Measurements from ENCODE around the gene TBC1D3K.
"Not testable (repeated sequence)": the region's sequence is repeated elsewhere in the genome, so short reads cannot be mapped to it uniquely, and the experiment has no call there.

TBC1D3K gene

DNA sequence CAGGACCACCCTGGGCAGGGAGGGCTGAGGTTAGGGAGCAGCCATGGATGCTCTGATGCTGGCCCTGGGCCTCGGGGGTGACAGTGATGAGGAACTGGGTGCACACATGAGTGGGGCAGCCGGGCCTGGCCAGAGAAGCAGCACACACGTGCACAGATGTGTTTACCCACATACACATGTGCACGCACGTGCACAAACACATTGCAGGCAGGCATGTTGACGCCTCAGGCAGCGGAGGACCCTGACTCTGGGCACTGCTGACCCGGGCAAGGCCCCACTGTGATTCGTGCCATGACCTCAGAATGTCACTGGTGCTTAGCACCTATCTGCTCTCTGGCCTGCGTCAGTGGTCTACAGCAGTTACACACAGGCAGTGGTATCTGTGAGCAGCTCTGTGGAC, at the start of gene TBC1D3K:
Gene TBC1D3K, plus strand, starts transcription at position 301 of the 400 bp plus-strand sequence. CDS start 1,585 bp downstream, outside the sequence.
- not testable (repeated sequence) for H3K9me3 Mint-ChIP-seq, ATAC-seq, DNase-seq, H3K27me3 Mint-ChIP-seq, H3K4me3 Mint-ChIP-seq, H3K4me1 Mint-ChIP-seq, H3K27ac Mint-ChIP-seq

DNA sequence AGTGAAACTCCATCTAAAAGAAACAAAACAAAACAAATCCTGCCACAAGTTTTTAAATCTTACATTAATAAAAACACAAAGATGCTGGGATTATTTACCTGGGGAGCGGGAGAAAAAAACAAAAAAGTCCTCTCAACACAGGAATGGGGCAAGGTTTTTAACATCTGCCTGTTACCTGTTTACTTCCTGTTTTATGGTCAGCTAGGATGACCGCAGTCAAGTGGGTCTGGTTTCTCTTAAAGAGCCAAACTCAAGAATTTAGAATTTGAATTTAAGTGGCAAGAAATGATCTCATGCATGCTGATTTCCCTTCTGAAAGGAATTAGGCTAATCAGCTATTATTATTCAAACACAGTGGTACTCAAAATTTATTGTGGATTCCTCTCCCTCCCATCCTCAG, 39.7 kb upstream of the TBC1D3K start:
- H3K27me3 Mint-ChIP-seq = no peaks in the 10 kb centered on the region
- DNase-seq = no peak
- H3K4me3 Mint-ChIP-seq = no peak overlapping the region
- no peaks in the 10 kb centered on the region for H3K4me1 Mint-ChIP-seq
- no peak overlapping the region for H3K27ac Mint-ChIP-seq
- no peak for ATAC-seq
- H3K9me3 Mint-ChIP-seq = no peaks in the 10 kb centered on the region

DNA sequence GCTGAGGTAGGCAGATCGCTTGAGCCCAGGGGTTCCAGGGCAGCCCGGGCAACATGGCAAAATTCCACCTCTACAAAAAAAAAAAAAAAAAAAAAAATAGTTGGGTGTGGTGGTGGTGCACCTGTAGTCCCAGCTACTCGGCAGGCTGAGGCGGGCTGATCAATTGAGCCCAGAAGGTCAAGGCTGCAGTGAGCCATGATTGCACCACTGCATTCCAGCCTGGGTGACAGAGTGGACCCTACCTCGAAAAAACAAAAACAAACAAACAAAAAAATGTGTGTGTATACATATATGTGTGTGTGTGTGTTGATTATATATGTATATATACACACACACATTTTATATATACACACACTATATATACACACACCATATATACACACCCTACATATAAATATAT, 39.1 kb upstream of the TBC1D3K start:
- no peak overlapping the region for H3K27ac Mint-ChIP-seq
- H3K9me3 Mint-ChIP-seq = no peaks in the 10 kb centered on the region
- DNase-seq (no peak), ATAC-seq (no peak)
- H3K4me3 Mint-ChIP-seq = no peak overlapping the region
- no peaks in the 10 kb centered on the region for H3K4me1 Mint-ChIP-seq
- H3K27me3 Mint-ChIP-seq = peaks cover 6% of the 10 kb centered on the region

DNA sequence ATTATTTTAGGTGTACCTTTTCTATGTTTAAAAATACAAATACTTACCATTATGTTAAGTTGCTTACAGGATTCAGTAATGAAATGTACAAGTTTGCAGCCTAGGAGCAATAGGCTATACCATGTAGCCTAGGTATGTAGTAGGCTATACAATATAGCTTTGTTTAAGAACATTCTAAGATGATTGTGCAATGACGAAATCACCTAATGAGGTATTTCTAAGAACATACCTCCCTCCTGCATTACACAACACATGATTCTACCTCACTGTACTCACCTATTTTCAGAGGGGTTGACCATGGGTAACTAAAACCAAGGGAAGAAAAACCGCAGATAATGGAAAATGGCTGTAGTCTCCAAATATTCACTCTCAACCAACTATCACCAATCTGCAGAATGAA, 35.3 kb upstream of the TBC1D3K start:
- DNase-seq (no peak), ATAC-seq (no peak)
- Mint-ChIP-seq H3K27ac (no peak overlapping the region), H3K4me1 (no peaks in the 10 kb centered on the region), H3K27me3 (peaks cover 7% of the 10 kb centered on the region), H3K4me3 (no peak overlapping the region), H3K9me3 (no peaks in the 10 kb centered on the region)

DNA sequence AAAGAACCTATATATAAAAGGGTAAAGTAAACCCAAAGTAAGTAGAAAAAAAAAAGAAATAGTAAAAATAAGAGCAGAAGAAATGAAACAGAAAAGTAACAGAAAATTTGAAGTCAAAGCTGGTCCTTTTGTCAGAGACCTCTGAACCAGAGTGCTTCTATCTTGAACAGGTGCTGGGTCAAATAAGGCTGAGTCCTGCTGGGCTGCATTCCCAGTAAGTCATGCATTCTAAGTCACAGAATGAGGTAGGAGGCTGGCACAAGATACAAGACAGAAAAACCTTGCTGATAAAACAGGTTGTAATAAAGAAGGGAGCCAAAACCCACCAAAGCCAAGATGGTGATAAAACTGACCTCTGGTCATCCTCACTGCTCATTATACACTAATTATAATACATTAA, 27.3 kb upstream of the TBC1D3K start:
- H3K27ac Mint-ChIP-seq, ATAC-seq, H3K4me1 Mint-ChIP-seq, H3K27me3 Mint-ChIP-seq, H3K9me3 Mint-ChIP-seq, H3K4me3 Mint-ChIP-seq, DNase-seq: not testable (repeated sequence)
